ENCODE data around the gene PIGU.

Gene PIGU

GRCh38 chr20:34559311-34560140 lies 117.4 kb downstream of the PIGU start:
- Mint-ChIP-seq H3K4me3 (peak overlapping the region; percentile 40), H3K27ac (peak overlapping the region; percentile 36), H3K4me1 (ENCODE audit: low read depth) (peaks cover 20% of the 10 kb centered on the region), H3K36me3 (ENCODE audit: low read depth) (peaks cover 1% of the 10 kb centered on the region), H3K9me3 (no peaks in the 10 kb centered on the region), H3K27me3 (ENCODE audit: low read depth) (no peaks in the 10 kb centered on the region)

- H3K4me3 Mint-ChIP-seq, result peak within 1 kb of the TSS; percentile 89
Measured at GRCh38 chr20:34558320-34559218, 118.3 kb downstream of the PIGU start, which contains the start of gene MAP1LC3A. MAP1LC3A (plus strand) TSS chr20:34558718; CDS start chr20:34558869, 151 bp downstream.

GRCh38 chr20:34557936-34558319 lies 119.0 kb downstream of the PIGU start:
- H3K4me1 Mint-ChIP-seq (ENCODE audit: low read depth), result peaks cover 19% of the 10 kb centered on the region
- no peaks in the 10 kb centered on the region for H3K27me3 Mint-ChIP-seq (ENCODE audit: low read depth)
- peaks cover 1% of the 10 kb centered on the region for H3K36me3 Mint-ChIP-seq (ENCODE audit: low read depth)
- H3K9me3 Mint-ChIP-seq, result no peaks in the 10 kb centered on the region
- peak overlapping the region; percentile 91 for H3K27ac Mint-ChIP-seq
- peak overlapping the region; percentile 89 for H3K4me3 Mint-ChIP-seq

More at GRCh38 chr20:34558320-34559218, 118.3 kb downstream of the PIGU start, which contains the start of gene MAP1LC3A:
- Mint-ChIP-seq H3K27me3 (ENCODE audit: low read depth) (no peaks in the 10 kb centered on the region), H3K9me3 (no peaks in the 10 kb centered on the region), H3K36me3 (ENCODE audit: low read depth) (peaks cover 1% of the 10 kb centered on the region), H3K27ac (peak within 1 kb of the TSS; percentile 91), H3K4me1 (ENCODE audit: low read depth) (peaks cover 19% of the 10 kb centered on the region)

GRCh38 chr20:34553366-34553867 lies 123.5 kb downstream of the PIGU start:
- Mint-ChIP-seq H3K9me3 (no peaks in the 10 kb centered on the region), H3K27me3 (ENCODE audit: low read depth) (no peaks in the 10 kb centered on the region), H3K27ac (no peak overlapping the region), H3K4me3 (no peak overlapping the region), H3K4me1 (ENCODE audit: low read depth) (peaks cover 14% of the 10 kb centered on the region), H3K36me3 (ENCODE audit: low read depth) (no peaks in the 10 kb centered on the region)

GRCh38 chr20:34552569-34552968 lies 124.3 kb downstream of the PIGU start:
- no peaks in the 10 kb centered on the region for H3K27me3 Mint-ChIP-seq (ENCODE audit: low read depth)
- H3K36me3 Mint-ChIP-seq (ENCODE audit: low read depth), result no peaks in the 10 kb centered on the region
- no peak overlapping the region for H3K4me3 Mint-ChIP-seq
- no peak overlapping the region for H3K27ac Mint-ChIP-seq
- no peaks in the 10 kb centered on the region for H3K9me3 Mint-ChIP-seq
- peaks cover 8% of the 10 kb centered on the region for H3K4me1 Mint-ChIP-seq (ENCODE audit: low read depth)

- Mint-ChIP-seq H3K27me3 (ENCODE audit: low read depth) (no peaks in the 10 kb centered on the region), H3K4me3 (no peak overlapping the region), H3K27ac (no peak overlapping the region), H3K9me3 (no peaks in the 10 kb centered on the region), H3K4me1 (ENCODE audit: low read depth) (no peaks in the 10 kb centered on the region), H3K36me3 (ENCODE audit: low read depth) (no peaks in the 10 kb centered on the region)
Measured at GRCh38 chr20:34549929-34550305, 127.0 kb downstream of the PIGU start.

- Mint-ChIP-seq H3K4me1 (ENCODE audit: low read depth) (peaks cover 3% of the 10 kb centered on the region), H3K4me3 (no peak overlapping the region), H3K27me3 (ENCODE audit: low read depth) (no peaks in the 10 kb centered on the region), H3K27ac (no peak overlapping the region), H3K36me3 (ENCODE audit: low read depth) (no peaks in the 10 kb centered on the region), H3K9me3 (no peaks in the 10 kb centered on the region)
Measured at GRCh38 chr20:34549291-34549928, 127.5 kb downstream of the PIGU start.

GRCh38 chr20:34547844-34548613 lies 128.9 kb downstream of the PIGU start:
- H3K4me3 Mint-ChIP-seq, result no peak overlapping the region
- peaks cover 5% of the 10 kb centered on the region for H3K36me3 Mint-ChIP-seq (ENCODE audit: low read depth)
- no peaks in the 10 kb centered on the region for H3K9me3 Mint-ChIP-seq
- H3K4me1 Mint-ChIP-seq (ENCODE audit: low read depth), result peaks cover 7% of the 10 kb centered on the region
- H3K27me3 Mint-ChIP-seq (ENCODE audit: low read depth), result no peaks in the 10 kb centered on the region
- H3K27ac Mint-ChIP-seq, result no peak overlapping the region

GRCh38 chr20:34546751-34547181 lies 130.1 kb downstream of the PIGU start:
- no peaks in the 10 kb centered on the region for H3K27me3 Mint-ChIP-seq (ENCODE audit: low read depth)
- H3K4me1 Mint-ChIP-seq (ENCODE audit: low read depth), result peaks cover 7% of the 10 kb centered on the region
- H3K36me3 Mint-ChIP-seq (ENCODE audit: low read depth), result peaks cover 10% of the 10 kb centered on the region
- no peak overlapping the region for H3K27ac Mint-ChIP-seq
- H3K9me3 Mint-ChIP-seq, result no peaks in the 10 kb centered on the region
- H3K4me3 Mint-ChIP-seq, result no peak overlapping the region

GRCh38 chr20:34544109-34544796 lies 132.6 kb downstream of the PIGU start:
- H3K27ac Mint-ChIP-seq, result no peak overlapping the region
- no peaks in the 10 kb centered on the region for H3K9me3 Mint-ChIP-seq
- peak overlapping the region; percentile 44 for H3K4me3 Mint-ChIP-seq
- H3K4me1 Mint-ChIP-seq (ENCODE audit: low read depth), result peaks cover 17% of the 10 kb centered on the region
- H3K27me3 Mint-ChIP-seq (ENCODE audit: low read depth), result no peaks in the 10 kb centered on the region
- peaks cover 24% of the 10 kb centered on the region for H3K36me3 Mint-ChIP-seq (ENCODE audit: low read depth)

- no peaks in the 10 kb centered on the region for H3K27me3 Mint-ChIP-seq (ENCODE audit: low read depth)
- H3K27ac Mint-ChIP-seq, result no peak overlapping the region
- H3K9me3 Mint-ChIP-seq, result no peaks in the 10 kb centered on the region
- peaks cover 25% of the 10 kb centered on the region for H3K36me3 Mint-ChIP-seq (ENCODE audit: low read depth)
- H3K4me1 Mint-ChIP-seq (ENCODE audit: low read depth), result peaks cover 17% of the 10 kb centered on the region
- no peak overlapping the region for H3K4me3 Mint-ChIP-seq
Measured at GRCh38 chr20:34543463-34544056, 133.3 kb downstream of the PIGU start.

GRCh38 chr20:34542439-34542838 lies 134.5 kb downstream of the PIGU start:
- Mint-ChIP-seq H3K27me3 (ENCODE audit: low read depth) (no peaks in the 10 kb centered on the region), H3K9me3 (no peaks in the 10 kb centered on the region), H3K4me1 (ENCODE audit: low read depth) (peaks cover 17% of the 10 kb centered on the region), H3K36me3 (ENCODE audit: low read depth) (peaks cover 25% of the 10 kb centered on the region), H3K27ac (no peak overlapping the region), H3K4me3 (no peak overlapping the region)

- Mint-ChIP-seq H3K27ac (no peak overlapping the region), H3K9me3 (no peaks in the 10 kb centered on the region), H3K27me3 (ENCODE audit: low read depth) (no peaks in the 10 kb centered on the region), H3K36me3 (ENCODE audit: low read depth) (peaks cover 30% of the 10 kb centered on the region), H3K4me1 (ENCODE audit: low read depth) (peaks cover 20% of the 10 kb centered on the region), H3K4me3 (no peak overlapping the region)
Measured at GRCh38 chr20:34541917-34542316, 135.0 kb downstream of the PIGU start.
